K562 (cell line): ENCODE measurements around the gene GTF2A1. TPM values are rescaled to one million over a fixed set of nuclear protein-coding genes. Genes with fewer than 3 reads are reported as not detected.

Experiments used
- ATAC-seq: fragments of 200-7000 bp; cut with Tn5 transposase; 3 replicates; pipeline ENCODE4 v1.9.1; 2020; ENCODE audit warnings: moderate library complexity
- BruUV-seq: library from RNA; stranded (reverse); fragments of 400-500 nt; replicated peaks from 2 replicates; lab custom pipeline; 2021; lab: Mats Ljungman, UMichigan
- CTCF ChIA-PET: fragments of 300-600 bp; formaldehyde crosslinking; extraction: SDS; loops from one replicate; lab custom pipeline; 2021; ENCODE audit warnings: low intra/inter-chr PET ratio; lab: Yijun Ruan, JAX
- POLR2A ChIA-PET: fragments of 300-600, 350-650 bp; sonication (Branson Sonifier 250); formaldehyde crosslinking; extraction: SDS; loops from one replicate; lab custom pipeline; 2021; ENCODE audit warnings: antibody characterized with exemption, inconsistent platforms; lab: Yijun Ruan, JAX
- DNase-seq, 4 experiments: peaks; one replicate each; pipeline versions ENCODE4 v3.0.0 to v3.0.0-alpha.2; 2011 to 2018; ENCODE audit warnings: low spot score in 3 of 4, mixed read lengths in 3 of 4; ENCODE audit errors: extremely low read depth in 1 of 4
- FAIRE-seq: peaks from 2 replicates; lab custom pipeline; 2011; peaks lifted over from hg19 to GRCh38; lab: Jason Lieb, UNC
- H2AFZ ChIP-seq: 2 replicates; pipeline ENCODE4 v1.6.0; 2011; ENCODE audit warnings: low read depth, low read length, control low read depth, inconsistent platforms
- H3K27ac ChIP-seq: fragments of 200-600 bp; 3 replicates; pipeline ENCODE4 v1.8.0; 2011; ENCODE audit warnings: low read depth, mild to moderate bottlenecking, control low read depth, inconsistent platforms, low read length, moderate library complexity, mixed read lengths; ENCODE audit errors: extremely low read depth
- H3K27me3 ChIP-seq, 2 experiments: fragments of 300-600 bp in 1 of 2; 2 replicates in 1 of 2; 3 replicates in 1 of 2; pipeline versions ENCODE4 v1.6.0 to v1.8.0; 2011; ENCODE audit warnings: inconsistent platforms in 2 of 2, low read length in 2 of 2, mild to moderate bottlenecking in 1 of 2, mixed read lengths in 1 of 2, moderate library complexity in 1 of 2; ENCODE audit not compliant: control insufficient read depth in 2 of 2, insufficient read depth in 2 of 2
- H3K36me3 ChIP-seq: fragments of 300-600 bp; 3 replicates; pipeline ENCODE4 v1.8.0; 2011; ENCODE audit warnings: mild to moderate bottlenecking, low read length, inconsistent platforms; ENCODE audit not compliant: control insufficient read depth, insufficient read depth
- H3K4me1 ChIP-seq, 2 experiments: fragments of 200-600 bp in 1 of 2; replicated peaks in 1 of 2; 2 replicates in 1 of 2; 3 replicates in 1 of 2; pipeline versions ENCODE4 v1.5.1 to v1.8.0; 2011; ENCODE audit warnings: inconsistent platforms in 2 of 2, low read length in 2 of 2, mild to moderate bottlenecking in 1 of 2, mixed read lengths in 1 of 2, moderate library complexity in 1 of 2; ENCODE audit not compliant: control insufficient read depth in 2 of 2, insufficient read depth in 2 of 2
- H3K4me2 ChIP-seq: 2 replicates; pipeline ENCODE4 v1.6.1; 2011; ENCODE audit warnings: low read length, control low read depth, inconsistent platforms, mixed read lengths; ENCODE audit not compliant: insufficient read depth
- H3K4me3 ChIP-seq: fragments of 200-600 bp; sonication (generic), shearing (Covaris generic); 2 replicates; pipeline ENCODE4 v1.5.1; 2016; ENCODE audit warnings: control low read depth, inconsistent platforms
- H3K79me2 ChIP-seq: fragments of 200-600 bp; 3 replicates; pipeline ENCODE4 v1.8.0; 2011; ENCODE audit warnings: low read length, inconsistent platforms; ENCODE audit not compliant: control insufficient read depth, insufficient read depth
- H3K9ac ChIP-seq, 2 experiments: 2 replicates each; pipeline versions ENCODE4 v1.6.0 to v1.6.1; 2011; ENCODE audit warnings: low read depth in 2 of 2, low read length in 2 of 2, control low read depth in 1 of 2, inconsistent platforms in 1 of 2, mild to moderate bottlenecking in 1 of 2, mixed read lengths in 1 of 2; ENCODE audit not compliant: insufficient read depth in 1 of 2
- H3K9me1 ChIP-seq: one replicate; pipeline ENCODE4 v1.6.0; 2011; ENCODE audit warnings: inconsistent platforms, mild to moderate bottlenecking, low read length, moderate library complexity; ENCODE audit not compliant: control insufficient read depth, insufficient read depth
- H3K9me3 ChIP-seq: replicated peaks from 2 replicates; pipeline ENCODE4 v1.5.1; 2011; ENCODE audit warnings: low read depth, low read length, inconsistent platforms; ENCODE audit not compliant: control insufficient read depth, insufficient read depth
- H4K20me1 ChIP-seq: replicated peaks from 2 replicates; pipeline ENCODE4 v1.6.1; 2011; ENCODE audit warnings: low read length, inconsistent platforms, mixed read lengths; ENCODE audit not compliant: control insufficient read depth, insufficient read depth
- CGGBP1 ChIP-seq: fragments of 250-450 bp; sonication (Bioruptor Pico); IDR thresholded peaks from 2 replicates; pipeline ENCODE4 v1.9.0; 2021; ENCODE audit warnings: mild to moderate bottlenecking
- CLOCK ChIP-seq: fragments of 250-450 bp; sonication (Bioruptor Pico); IDR thresholded peaks from 2 replicates; pipeline ENCODE4 v1.4.0; 2020; ENCODE audit warnings: mild to moderate bottlenecking, moderate library complexity, borderline replicate concordance
- HNRNPH1 ChIP-seq: fragments of 200-400 bp; formaldehyde crosslinking; optimal IDR thresholded peaks from 2 replicates; pipeline ENCODE3; 2017; ENCODE audit warnings: low read depth, mild to moderate bottlenecking, low read length, moderate library complexity
- NBN ChIP-seq: fragments of 450-650 bp; IDR thresholded peaks from 2 replicates; pipeline ENCODE4 v1.6.1; 2016; ENCODE audit warnings: low read depth, mild to moderate bottlenecking
- TRIM24 ChIP-seq, 2 experiments: fragments of 450-650 bp; IDR thresholded peaks; 2 replicates each; pipeline ENCODE4 v1.6.1; 2016
- TRIM25 ChIP-seq: fragments of 450-650 bp; IDR thresholded peaks from 2 replicates; pipeline ENCODE4 v1.7.0; 2016; ENCODE audit warnings: borderline replicate concordance
- ZNF3 ChIP-seq: fragments of 250-450 bp; sonication (Bioruptor Pico); IDR thresholded peaks from 2 replicates; pipeline ENCODE4 v1.5.0; 2021; ENCODE audit warnings: mild to moderate bottlenecking, moderate library complexity
- ZNF778 ChIP-seq: fragments of 450-650 bp; formaldehyde crosslinking; IDR thresholded peaks from 2 replicates; pipeline ENCODE4 v1.4.0; 2020; ENCODE audit warnings: mild to moderate bottlenecking, moderate library complexity
- WGBS: fragments of 100-300 bp; shearing (Covaris generic); methylation state at CpG from one replicate; pipeline ENCODE4 v1.1.6; 2016; ENCODE audit warnings: low coverage, mixed read lengths; ENCODE audit not compliant: insufficient coverage; ENCODE audit errors: missing lambda C conversion rate; 5-methylcytosine and 5-hydroxymethylcytosine counted together
- in situ Hi-C: fragments of 300-500 bp; cut with MboI; formaldehyde crosslinking; loops from 4 replicates; pipeline ENCODE4 v1.15.0; 2018; ENCODE audit warnings: inconsistent platforms, mixed read lengths
- intact Hi-C: fragments of 100-400 bp; cut with micrococcal nuclease; formaldehyde crosslinking; loops from 2 replicates; pipeline ENCODE4 v1.14.2; 2022
- polyA plus RNA-seq, 8 experiments: library from polyadenylated mRNA; depleted of rRNA in 4 of 8; stranded (reverse) in 5 of 8; unstranded in 3 of 8; fragments of >200 nt; fragmentation: Nextera tagmentation in 2 of 8; fragmentation: Illumina TruSeq in 1 of 8; extraction: Ambion mirVana in 2 of 8; extraction: Trizol in 1 of 8; gene quantifications; 2 replicates each; pipeline versions ENCODE4 v1.2.1 to v1.2.3, GENCODE V29; 2011 to 2014; ENCODE audit warnings: inconsistent platforms in 1 of 8, missing spikeins in 1 of 8
- total RNA-seq, 7 experiments: library from RNA; depleted of rRNA in 6 of 7; stranded (reverse); fragments of >200 nt in 6 of 7; fragmentation: Illumina TruSeq in 2 of 7; extraction: Trizol in 2 of 7; gene quantifications; 2 replicates each; pipeline versions ENCODE4 v1.2.1 to v1.2.3, GENCODE V29; 2011 to 2021; ENCODE audit warnings: low replicate concordance in 1 of 7

GTF2A1 gene
- total and polyA plus RNA-seq, 9 of the 15 experiments (the other 6 are each of a cell fraction or from before 2014, with no cell fraction given), result 3.4 to 22.8 (median 14.7) TPM

- Histone ChIP-seq H3K9me1 (no peaks in the 10 kb centered on the region), H3K4me2 (no peak overlapping the region), H3K9me3 (no peaks in the 10 kb centered on the region), H3K79me2 (peaks cover 7% of the 10 kb centered on the region; the same call in 1 of the 3 replicates), H3K9ac (no peak overlapping the region), H3K36me3 (peaks cover 93% of the 10 kb centered on the region), H3K4me1 (no peaks in the 10 kb centered on the region), H3K4me3 (no peak overlapping the region), H3K27me3 (no peaks in the 10 kb centered on the region), H4K20me1 (no peaks in the 10 kb centered on the region)
- ChIA-PET CTCF (no interaction called here), POLR2A (interaction anchor here (0.6 to 1.2 kb wide), 3 partner anchors 10 to 153 kb away, joined by 3 read pairs; no protein-coding TSS in a partner anchor)
- in situ Hi-C loops, result no loop called here
- no peak for FAIRE-seq
- no TSS peak for BruUV-seq
- ATAC-seq, result no peak
- DNase-seq, result no peak
- intact Hi-C loops, result no loop called here
- TF ChIP-seq ZNF3 (CRISPR knock-in tag), result no peak
- no peak for TF ChIP-seq TRIM24 (IDR thresholded peaks at IDR 0.05)
- no peak for TF ChIP-seq CLOCK (CRISPR knock-in tag)
- no peak for TF ChIP-seq NBN
- TF ChIP-seq HNRNPH1, result no peak
- TF ChIP-seq ZNF778 (CRISPR knock-in tag), result no peak
- TF ChIP-seq CGGBP1 (CRISPR knock-in tag), result no peak
- TF ChIP-seq TRIM25, result no peak
- TF ChIP-seq, all 486 proteins: peak for 0
- Histone ChIP-seq H2AFZ (no peak overlapping the region), H3K27ac (no peak overlapping the region)
- WGBS, result 83% methylated on average over 1 of the region's 2 CpGs
Measured at GRCh38 chr14:81198651-81199050, 22.1 kb downstream of the GTF2A1 start.
